Parathyroid adenoma (tissue), 2 donors: ENCODE data around the gene AKNA.

Experiments
- H2AFZ ChIP-seq: fragments of 300-600 bp; sonication (generic); one replicate; pipeline ENCODE4 v1.7.0; 2017; ENCODE audit warnings: antibody characterized with exemption, mild to moderate bottlenecking
- H3K27ac ChIP-seq: fragments of 300-600 bp; sonication (generic); one replicate; pipeline ENCODE4 v1.7.0; 2017
- H3K27me3 ChIP-seq: fragments of 300-600 bp; sonication (generic); one replicate; pipeline ENCODE4 v1.7.0; 2017; ENCODE audit warnings: low read length; ENCODE audit not compliant: control insufficient read depth, insufficient read depth
- H3K36me3 ChIP-seq: fragments of 300-600 bp; sonication (generic); one replicate; pipeline ENCODE4 v1.7.0; 2017; ENCODE audit warnings: low read length; ENCODE audit not compliant: control insufficient read depth, insufficient read depth
- H3K4me1 ChIP-seq: fragments of 300-600 bp; sonication (generic); one replicate; pipeline ENCODE4 v1.7.0; 2017; ENCODE audit warnings: control low read depth
- H3K4me2 ChIP-seq: fragments of 300-600 bp; sonication (generic); one replicate; pipeline ENCODE4 v1.7.0; 2017; ENCODE audit warnings: low read length
- H3K4me3 ChIP-seq: fragments of 300-600 bp; sonication (generic); one replicate; pipeline ENCODE4 v1.7.0; 2017; ENCODE audit warnings: low read depth, low read length
- H3K79me2 ChIP-seq: fragments of 300-600 bp; sonication (generic); one replicate; pipeline ENCODE4 v1.7.0; 2017; ENCODE audit warnings: control low read depth
- H3K9ac ChIP-seq: fragments of 300-600 bp; sonication (generic); one replicate; pipeline ENCODE4 v1.7.0; 2017; ENCODE audit warnings: mild to moderate bottlenecking
- H3K9me3 ChIP-seq: fragments of 300-600 bp; sonication (generic); one replicate; pipeline ENCODE4 v1.7.0; 2017; ENCODE audit warnings: low read length; ENCODE audit not compliant: control insufficient read depth
- CTCF ChIP-seq: fragments of 300-600 bp; sonication (generic); IDR thresholded peaks from one replicate; pipeline ENCODE4 v1.7.0; 2017; ENCODE audit warnings: antibody characterized with exemption, mild to moderate bottlenecking
- donor health status: primary hyperparathyroidism.

AKNA gene

GRCh38 chr9:114399381-114399780, 11.6 kb upstream of the AKNA start:
- no peak overlapping the region for H3K4me3 ChIP-seq
- H3K4me1 ChIP-seq, result no peaks in the 10 kb centered on the region
- no peak for TF ChIP-seq CTCF
- H3K9ac ChIP-seq, result no peak overlapping the region
- no peaks in the 10 kb centered on the region for H3K9me3 ChIP-seq
- no peak overlapping the region for H3K27ac ChIP-seq
- no peaks in the 10 kb centered on the region for H3K27me3 ChIP-seq
- H3K36me3 ChIP-seq, result no peaks in the 10 kb centered on the region
- H3K4me2 ChIP-seq, result no peak overlapping the region
- no peaks in the 10 kb centered on the region for H3K79me2 ChIP-seq
- H2AFZ ChIP-seq, result no peak overlapping the region

- H3K4me1 ChIP-seq, result no peaks in the 10 kb centered on the region
These were observed 10.2 kb upstream of the AKNA start for GRCh38 chr9:114397848-114398605.

GRCh38 chr9:114397219-114397847, 9.6 kb upstream of the AKNA start:
- peak overlapping the region; percentile 24 for H3K27ac ChIP-seq
- no peaks in the 10 kb centered on the region for H3K4me1 ChIP-seq

More at GRCh38 chr9:114397848-114398605, 10.2 kb upstream of the AKNA start:
- H3K4me2 ChIP-seq, result peak overlapping the region; percentile 89
- no peaks in the 10 kb centered on the region for H3K79me2 ChIP-seq
- no peak overlapping the region for H3K9ac ChIP-seq
- TF ChIP-seq CTCF, result no peak
- H3K27me3 ChIP-seq, result no peaks in the 10 kb centered on the region
- H3K9me3 ChIP-seq, result no peaks in the 10 kb centered on the region
- H2AFZ ChIP-seq, result peak overlapping the region; percentile 75
- H3K27ac ChIP-seq, result peak overlapping the region; percentile 24
- no peaks in the 10 kb centered on the region for H3K36me3 ChIP-seq
- H3K4me3 ChIP-seq, result peak overlapping the region; percentile 82

GRCh38 chr9:114396558-114397218, 8.9 kb upstream of the AKNA start:
- TF ChIP-seq CTCF, result no peak
- Histone ChIP-seq H3K4me3 (no peak overlapping the region), H3K79me2 (no peaks in the 10 kb centered on the region), H3K36me3 (no peaks in the 10 kb centered on the region), H3K9ac (no peak overlapping the region), H3K27me3 (no peaks in the 10 kb centered on the region), H2AFZ (no peak overlapping the region), H3K4me2 (no peak overlapping the region), H3K9me3 (no peaks in the 10 kb centered on the region), H3K4me1 (no peaks in the 10 kb centered on the region), H3K27ac (no peak overlapping the region)

More at GRCh38 chr9:114397219-114397847, 9.6 kb upstream of the AKNA start:
- no peak for TF ChIP-seq CTCF
- Histone ChIP-seq H3K36me3 (no peaks in the 10 kb centered on the region), H3K4me3 (peak overlapping the region; percentile 82), H3K4me2 (peak overlapping the region; percentile 89), H2AFZ (peak overlapping the region; percentile 75), H3K9me3 (no peaks in the 10 kb centered on the region), H3K9ac (no peak overlapping the region), H3K27me3 (no peaks in the 10 kb centered on the region), H3K79me2 (no peaks in the 10 kb centered on the region)
